Esophagus squamous epithelium (tissue), 5 donors: ENCODE measurements around the gene ITSN1. TPM values are rescaled to one million over a fixed set of nuclear protein-coding genes. Genes with fewer than 3 reads are reported as not detected.
"Not testable (repeated sequence)": the region's sequence is repeated elsewhere in the genome, so short reads cannot be mapped to it uniquely, and the experiment has no call there.

Experiments
- DNase-seq: peaks from one replicate; lab custom pipeline; 2025; lab: John Stamatoyannopoulos, UW
- H3K27ac ChIP-seq, 4 donors: fragments of 200-600 bp; sonication (generic); one replicate each; pipeline ENCODE4 v1.5.1; 2016 to 2019; ENCODE audit warnings: mild to moderate bottlenecking in 1 of 4
- H3K27me3 ChIP-seq, 4 donors: fragments of 200-600 bp; sonication (generic); 1 replicate in 3 of 4; 2 replicates in 1 of 4; pipeline versions ENCODE4 v1.5.1 to v1.6.0; 2017 to 2021; ENCODE audit warnings: antibody characterized with exemption in 1 of 4
- H3K36me3 ChIP-seq, 3 donors: fragments of 200-600 bp; sonication (generic); one replicate each; pipeline ENCODE4 v1.5.1; 2016 to 2019
- H3K4me1 ChIP-seq, 3 donors: fragments of 200-600 bp; sonication (generic); one replicate each; pipeline ENCODE4 v1.5.1; 2017 to 2019
- H3K4me3 ChIP-seq, 4 donors: fragments of 200-600 bp; sonication (generic); 1 replicate in 3 of 4; 2 replicates in 1 of 4; pipeline ENCODE4 v1.5.1; 2016 to 2019; ENCODE audit warnings: mild to moderate bottlenecking in 2 of 4, moderate library complexity in 1 of 4
- H3K9me3 ChIP-seq, 3 donors: fragments of 200-600 bp; sonication (generic); one replicate each; pipeline ENCODE4 v1.5.1; 2016 to 2019
- CTCF ChIP-seq, 6 experiments: fragments of 450-650 bp in 4 of 6; fragments of 200-600 bp in 2 of 6; sonication (generic) in 2 of 6; IDR thresholded peaks; one replicate each; pipeline ENCODE4 v1.5.1; 2016 to 2019; ENCODE audit warnings: antibody characterized with exemption in 6 of 6, mild to moderate bottlenecking in 4 of 6, moderate library complexity in 4 of 6
- POLR2A ChIP-seq, 4 donors: fragments of 450-650 bp; IDR thresholded peaks; one replicate each; pipeline ENCODE4 v1.6.1; 2017; ENCODE audit warnings: antibody characterized with exemption in 4 of 4, mild to moderate bottlenecking in 4 of 4, moderate library complexity in 3 of 4
- WGBS, 2 donors: methylation state at CpG; one replicate each; pipeline ENCODE4 v1.1.5; 2018; 5-methylcytosine and 5-hydroxymethylcytosine counted together
- intact Hi-C: fragments of 100-400 bp; cut with DNase I; formaldehyde crosslinking; loops from one replicate; pipeline ENCODE4 v1.15.0; 2022
- total RNA-seq, 4 donors: library from RNA; depleted of rRNA; stranded (reverse); fragments of >200 nt; gene quantifications; one replicate each; pipeline ENCODE4 v1.1.0, GENCODE V29; 2016
- donor health status: DM: yes; HTN: yes; CAD: no.

ITSN1 gene
- total RNA-seq, 4 donors from 2014 or later = 9.5 to 27.1 (median 11.6) TPM

- no peaks in the 10 kb centered on the region for H3K27me3 ChIP-seq
- H3K4me3 ChIP-seq = no peak overlapping the region
- H3K9me3 ChIP-seq = peaks cover 0 to 12% (median 6%) of the 10 kb centered on the region in 3 donors
- 74 to 76% methylated on average over 3 of the region's 3 CpGs for WGBS, 2 donors
- H3K27ac ChIP-seq = no peak overlapping the region
- no peaks in the 10 kb centered on the region for H3K4me1 ChIP-seq
- DNase-seq = no peak
- intact Hi-C loops = no loop called here
- H3K36me3 ChIP-seq = peaks cover 0 to 11% (median 0%) of the 10 kb centered on the region in 3 donors
- TF ChIP-seq CTCF (IDR thresholded peaks at IDR 0.05) (no peak), POLR2A (IDR thresholded peaks at IDR 0.05) (no peak)
These were observed 69.9 kb downstream of the ITSN1 start for GRCh38 chr21:33712022-33712803.

GRCh38 chr21:33721081-33721480, 78.8 kb downstream of the ITSN1 start:
- no peak for TF ChIP-seq POLR2A (IDR thresholded peaks at IDR 0.05)
- no peaks in the 10 kb centered on the region for H3K9me3 ChIP-seq
- intact Hi-C loops = no loop called here
- H3K36me3 ChIP-seq = peaks cover 0 to 41% (median 0%) of the 10 kb centered on the region in 3 donors
- H3K27ac ChIP-seq = no peak overlapping the region
- H3K27me3 ChIP-seq = no peaks in the 10 kb centered on the region
- H3K4me3 ChIP-seq = no peak overlapping the region
- 88 to 95% methylated on average over 2 of the region's 2 CpGs for WGBS, 2 donors
- no peaks in the 10 kb centered on the region for H3K4me1 ChIP-seq
- DNase-seq = no peak

- H3K27ac ChIP-seq, H3K4me3 ChIP-seq, H3K27me3 ChIP-seq, H3K4me1 ChIP-seq, DNase-seq, intact Hi-C loops, H3K9me3 ChIP-seq, H3K36me3 ChIP-seq: not testable (repeated sequence)
- 94 to 95% methylated on average over 2 to 3 of the region's 3 CpGs for WGBS, 2 donors
These were observed 86.8 kb downstream of the ITSN1 start for GRCh38 chr21:33729139-33729538.

- 74 to 84% methylated on average over 2 of the region's 2 CpGs for WGBS, 2 donors
- TF ChIP-seq CTCF (IDR thresholded peaks at IDR 0.05) = no peak
- TF ChIP-seq POLR2A (IDR thresholded peaks at IDR 0.05) = no peak
- Histone ChIP-seq H3K9me3 (no peaks in the 10 kb centered on the region), H3K36me3 (peaks cover 0 to 2% (median 0%) of the 10 kb centered on the region in 3 donors), H3K27me3 (no peaks in the 10 kb centered on the region), H3K4me3 (no peak overlapping the region), H3K27ac (no peak overlapping the region), H3K4me1 (peaks cover 0 to 6% (median 0%) of the 10 kb centered on the region in 3 donors)
- DNase-seq = no peak
- intact Hi-C loops = no loop called here
These were observed 87.3 kb downstream of the ITSN1 start for GRCh38 chr21:33729641-33730040.

- intact Hi-C loops = no loop called here
- H3K9me3 ChIP-seq = no peaks in the 10 kb centered on the region
- no peak for TF ChIP-seq CTCF (IDR thresholded peaks at IDR 0.05)
- TF ChIP-seq POLR2A (IDR thresholded peaks at IDR 0.05) = no peak
- WGBS, 2 donors = 84 to 85% methylated on average over 3 of the region's 3 CpGs
- H3K27ac ChIP-seq = no peak overlapping the region
- H3K4me3 ChIP-seq = no peak overlapping the region
- H3K36me3 ChIP-seq = peaks cover 0 to 10% (median 0%) of the 10 kb centered on the region in 3 donors
- peaks cover 0 to 6% (median 0%) of the 10 kb centered on the region in 3 donors for H3K4me1 ChIP-seq
- no peak for DNase-seq
- H3K27me3 ChIP-seq = no peaks in the 10 kb centered on the region
These were observed 89.1 kb downstream of the ITSN1 start for GRCh38 chr21:33731447-33731846.

GRCh38 chr21:33732038-33732437, 89.7 kb downstream of the ITSN1 start:
- H3K27me3 ChIP-seq = no peaks in the 10 kb centered on the region

More at GRCh38 chr21:33732038-33732437, 89.7 kb downstream of the ITSN1 start:
- no peak for TF ChIP-seq POLR2A (IDR thresholded peaks at IDR 0.05)
- TF ChIP-seq CTCF (IDR thresholded peaks at IDR 0.05) = no peak
- no peak overlapping the region for H3K27ac ChIP-seq
- H3K36me3 ChIP-seq = peaks cover 0 to 16% (median 0%) of the 10 kb centered on the region in 3 donors
- no peaks in the 10 kb centered on the region for H3K9me3 ChIP-seq
- no peak for DNase-seq
- intact Hi-C loops = no loop called here
- WGBS, 2 donors = 76 to 90% methylated on average over 3 of the region's 3 CpGs
- peaks cover 0 to 6% (median 0%) of the 10 kb centered on the region in 3 donors for H3K4me1 ChIP-seq
- H3K4me3 ChIP-seq = no peak overlapping the region
